K562 (cell line): Measurements from ENCODE around the gene LMNTD2. TPM values are rescaled to one million over a fixed set of nuclear protein-coding genes. Genes with fewer than 3 reads are reported as not detected.

Experiments used
- ATAC-seq: fragments of 200-7000 bp; cut with Tn5 transposase; 3 replicates; pipeline ENCODE4 v1.9.1; 2020; ENCODE audit warnings: moderate library complexity
- BruUV-seq: library from RNA; stranded (reverse); fragments of 400-500 nt; replicated peaks from 2 replicates; lab custom pipeline; 2021; lab: Mats Ljungman, UMichigan
- CTCF ChIA-PET: fragments of 300-600 bp; formaldehyde crosslinking; extraction: SDS; loops from one replicate; lab custom pipeline; 2021; ENCODE audit warnings: low intra/inter-chr PET ratio; lab: Yijun Ruan, JAX
- POLR2A ChIA-PET: fragments of 300-600, 350-650 bp; sonication (Branson Sonifier 250); formaldehyde crosslinking; extraction: SDS; loops from one replicate; lab custom pipeline; 2021; ENCODE audit warnings: antibody characterized with exemption, inconsistent platforms; lab: Yijun Ruan, JAX
- DNase-seq, 4 experiments: peaks; one replicate each; pipeline versions ENCODE4 v3.0.0 to v3.0.0-alpha.2; 2011 to 2018; ENCODE audit warnings: low spot score in 3 of 4, mixed read lengths in 3 of 4; ENCODE audit errors: extremely low read depth in 1 of 4
- FAIRE-seq: peaks from 2 replicates; lab custom pipeline; 2011; peaks lifted over from hg19 to GRCh38; lab: Jason Lieb, UNC
- H2AFZ ChIP-seq: 2 replicates; pipeline ENCODE4 v1.6.0; 2011; ENCODE audit warnings: low read depth, low read length, control low read depth, inconsistent platforms
- H3K27ac ChIP-seq: fragments of 200-600 bp; 3 replicates; pipeline ENCODE4 v1.8.0; 2011; ENCODE audit warnings: low read depth, mild to moderate bottlenecking, control low read depth, inconsistent platforms, low read length, moderate library complexity, mixed read lengths; ENCODE audit errors: extremely low read depth
- H3K27me3 ChIP-seq, 2 experiments: fragments of 300-600 bp in 1 of 2; 2 replicates in 1 of 2; 3 replicates in 1 of 2; pipeline versions ENCODE4 v1.6.0 to v1.8.0; 2011; ENCODE audit warnings: inconsistent platforms in 2 of 2, low read length in 2 of 2, mild to moderate bottlenecking in 1 of 2, mixed read lengths in 1 of 2, moderate library complexity in 1 of 2; ENCODE audit not compliant: control insufficient read depth in 2 of 2, insufficient read depth in 2 of 2
- H3K36me3 ChIP-seq: fragments of 300-600 bp; 3 replicates; pipeline ENCODE4 v1.8.0; 2011; ENCODE audit warnings: mild to moderate bottlenecking, low read length, inconsistent platforms; ENCODE audit not compliant: control insufficient read depth, insufficient read depth
- H3K4me1 ChIP-seq, 2 experiments: fragments of 200-600 bp in 1 of 2; replicated peaks in 1 of 2; 2 replicates in 1 of 2; 3 replicates in 1 of 2; pipeline versions ENCODE4 v1.5.1 to v1.8.0; 2011; ENCODE audit warnings: inconsistent platforms in 2 of 2, low read length in 2 of 2, mild to moderate bottlenecking in 1 of 2, mixed read lengths in 1 of 2, moderate library complexity in 1 of 2; ENCODE audit not compliant: control insufficient read depth in 2 of 2, insufficient read depth in 2 of 2
- H3K4me2 ChIP-seq: 2 replicates; pipeline ENCODE4 v1.6.1; 2011; ENCODE audit warnings: low read length, control low read depth, inconsistent platforms, mixed read lengths; ENCODE audit not compliant: insufficient read depth
- H3K4me3 ChIP-seq: fragments of 200-600 bp; sonication (generic), shearing (Covaris generic); 2 replicates; pipeline ENCODE4 v1.5.1; 2016; ENCODE audit warnings: control low read depth, inconsistent platforms
- H3K79me2 ChIP-seq: fragments of 200-600 bp; 3 replicates; pipeline ENCODE4 v1.8.0; 2011; ENCODE audit warnings: low read length, inconsistent platforms; ENCODE audit not compliant: control insufficient read depth, insufficient read depth
- H3K9ac ChIP-seq, 2 experiments: 2 replicates each; pipeline versions ENCODE4 v1.6.0 to v1.6.1; 2011; ENCODE audit warnings: low read depth in 2 of 2, low read length in 2 of 2, control low read depth in 1 of 2, inconsistent platforms in 1 of 2, mild to moderate bottlenecking in 1 of 2, mixed read lengths in 1 of 2; ENCODE audit not compliant: insufficient read depth in 1 of 2
- H3K9me1 ChIP-seq: one replicate; pipeline ENCODE4 v1.6.0; 2011; ENCODE audit warnings: inconsistent platforms, mild to moderate bottlenecking, low read length, moderate library complexity; ENCODE audit not compliant: control insufficient read depth, insufficient read depth
- H3K9me3 ChIP-seq: replicated peaks from 2 replicates; pipeline ENCODE4 v1.5.1; 2011; ENCODE audit warnings: low read depth, low read length, inconsistent platforms; ENCODE audit not compliant: control insufficient read depth, insufficient read depth
- H4K20me1 ChIP-seq: replicated peaks from 2 replicates; pipeline ENCODE4 v1.6.1; 2011; ENCODE audit warnings: low read length, inconsistent platforms, mixed read lengths; ENCODE audit not compliant: control insufficient read depth, insufficient read depth
- CEBPG ChIP-seq, 3 experiments: fragments of 200-800 bp in 1 of 3; sonication (Bioruptor generic) in 1 of 3; sonication (generic) in 1 of 3; formaldehyde crosslinking in 1 of 3; IDR thresholded peaks in 2 of 3; conservative IDR thresholded peaks in 1 of 3; 2 replicates each; pipeline versions ENCODE4 v1.6.1 to v1.8.0; 2016 to 2022; ENCODE audit warnings: missing compliant biosample characterization in 2 of 3, missing genetic modification characterization in 2 of 3, mild to moderate bottlenecking in 1 of 3, missing genetic modification reagents in 1 of 3
- SMAD3 ChIP-seq: fragments of 450-650 bp; formaldehyde crosslinking; conservative IDR thresholded peaks from 2 replicates; pipeline ENCODE4 v1.4.0; 2020; ENCODE audit warnings: mild to moderate bottlenecking
- ZBTB33 ChIP-seq: sonication (generic); formaldehyde crosslinking; IDR thresholded peaks from 2 replicates; pipeline ENCODE4 v1.8.1; 2023; ENCODE audit warnings: mild to moderate bottlenecking, missing genetic modification reagents
- WGBS: fragments of 100-300 bp; shearing (Covaris generic); methylation state at CpG from one replicate; pipeline ENCODE4 v1.1.6; 2016; ENCODE audit warnings: low coverage, mixed read lengths; ENCODE audit not compliant: insufficient coverage; ENCODE audit errors: missing lambda C conversion rate; 5-methylcytosine and 5-hydroxymethylcytosine counted together
- in situ Hi-C: fragments of 300-500 bp; cut with MboI; formaldehyde crosslinking; loops from 4 replicates; pipeline ENCODE4 v1.15.0; 2018; ENCODE audit warnings: inconsistent platforms, mixed read lengths
- intact Hi-C: fragments of 100-400 bp; cut with micrococcal nuclease; formaldehyde crosslinking; loops from 2 replicates; pipeline ENCODE4 v1.14.2; 2022
- polyA plus RNA-seq, 8 experiments: library from polyadenylated mRNA; depleted of rRNA in 4 of 8; stranded (reverse) in 5 of 8; unstranded in 3 of 8; fragments of >200 nt; fragmentation: Nextera tagmentation in 2 of 8; fragmentation: Illumina TruSeq in 1 of 8; extraction: Ambion mirVana in 2 of 8; extraction: Trizol in 1 of 8; gene quantifications; 2 replicates each; pipeline versions ENCODE4 v1.2.1 to v1.2.3, GENCODE V29; 2011 to 2014; ENCODE audit warnings: inconsistent platforms in 1 of 8, missing spikeins in 1 of 8
- total RNA-seq, 7 experiments: library from RNA; depleted of rRNA in 6 of 7; stranded (reverse); fragments of >200 nt in 6 of 7; fragmentation: Illumina TruSeq in 2 of 7; extraction: Trizol in 2 of 7; gene quantifications; 2 replicates each; pipeline versions ENCODE4 v1.2.1 to v1.2.3, GENCODE V29; 2011 to 2021; ENCODE audit warnings: low replicate concordance in 1 of 7

LMNTD2 gene
- total and polyA plus RNA-seq, 9 of the 15 experiments (the other 6 are each of a cell fraction or from before 2014, with no cell fraction given), result 0.48 to 4.2 (median 1.5) TPM; not detected in 3

GRCh38 chr11:520428-521176, 39.9 kb downstream of the LMNTD2 start:
- H3K4me3 ChIP-seq, result no peak overlapping the region
- WGBS, result 93% methylated on average over 35 of the region's 39 CpGs
- DNase-seq (no peak), FAIRE-seq (no peak), ATAC-seq (no peak)
- BruUV-seq, result TSS peak; percentile 31
- H3K27me3 ChIP-seq, result no peaks in the 10 kb centered on the region
- H3K9me3 ChIP-seq, result peaks cover 8% of the 10 kb centered on the region; the same call in 1 of the 2 replicates
- H3K4me2 ChIP-seq, result no peak overlapping the region
- TF ChIP-seq ZBTB33 (CRISPR knock-in tag) (peak; percentile 91), CEBPG (CRISPR knock-in tag; IDR thresholded peaks at IDR 0.05) (peak; percentile 51; the same call in 1 of the 2 replicates), CEBPG (tag; conservative IDR thresholded peaks at IDR 0.05 in 1 of 2, IDR thresholded peaks at IDR 0.05 in 1 of 2) (no peak), SMAD3 (CRISPR knock-in tag) (no peak)
- H4K20me1 ChIP-seq, result no peaks in the 10 kb centered on the region
- H3K36me3 ChIP-seq, result no peaks in the 10 kb centered on the region
- intact Hi-C loops, result no loop called here
- H2AFZ ChIP-seq, result no peak overlapping the region
- H3K4me1 ChIP-seq, result peaks cover 0 to 17% of the 10 kb centered on the region in 2 experiments; a peak in 3 of 5 replicates
- no peak overlapping the region for H3K9ac ChIP-seq
- CTCF ChIA-PET, result no interaction called here
- in situ Hi-C loops, result no loop called here
- H3K27ac ChIP-seq, result no peak overlapping the region
- H3K79me2 ChIP-seq, result no peaks in the 10 kb centered on the region
- POLR2A ChIA-PET, result interaction anchor here (0.6 to 1.1 kb wide), 2 partner anchors 12 to 79 kb away, joined by 3 to 5 read pairs; partner anchors contain the start of gene ANO9
- no peaks in the 10 kb centered on the region for H3K9me1 ChIP-seq
